Ovary (tissue), 9 donors: ENCODE results near the gene NUDT1. TPM values are rescaled to one million over a fixed set of nuclear protein-coding genes. Genes with fewer than 3 reads are reported as not detected.

Source experiments
- DNase-seq, 5 donors: peaks; one replicate each; pipeline ENCODE4 v3.0.0-alpha.2; 2019 to 2020
- H3K27ac ChIP-seq, 2 donors: fragments of 200-600 bp; one replicate each; pipeline versions ENCODE4 v1.5.1 to v1.8.0; 2019 to 2022
- H3K27me3 ChIP-seq: fragments of 200-600 bp; one replicate; pipeline ENCODE4 v1.8.0; 2022
- H3K36me3 ChIP-seq: fragments of 200-600 bp; sonication (generic); one replicate; pipeline ENCODE4 v1.5.1; 2019
- H3K4me1 ChIP-seq: one replicate; pipeline ENCODE4 v1.8.1; 2013; ENCODE audit warnings: mild to moderate bottlenecking, moderate library complexity; ENCODE audit not compliant: insufficient read depth
- H3K4me3 ChIP-seq: fragments of 200-600 bp; sonication (generic); one replicate; pipeline ENCODE4 v1.5.1; 2017
- H3K9me3 ChIP-seq, 2 donors: fragments of 200-600 bp in 1 of 2; sonication (generic) in 1 of 2; one replicate each; pipeline versions ENCODE4 v1.5.1 to v1.8.1; 2013 to 2019; ENCODE audit warnings: mild to moderate bottlenecking in 1 of 2, moderate library complexity in 1 of 2
- CTCF ChIP-seq, 3 donors: fragments of 450-650 bp in 2 of 3; fragments of 200-600 bp in 1 of 3; IDR thresholded peaks; one replicate each; pipeline versions ENCODE4 v1.5.1 to v1.8.0; 2016 to 2022; ENCODE audit warnings: antibody characterized with exemption in 3 of 3, mild to moderate bottlenecking in 1 of 3
- EP300 ChIP-seq: sonication (generic); formaldehyde crosslinking; IDR thresholded peaks from one replicate; pipeline ENCODE4 v1.6.1; 2017; ENCODE audit warnings: antibody characterized with exemption
- POLR2A ChIP-seq: fragments of 450-650 bp; IDR thresholded peaks from one replicate; pipeline ENCODE4 v1.6.1; 2017; ENCODE audit warnings: antibody characterized with exemption, mild to moderate bottlenecking, moderate library complexity
- WGBS, 3 donors: extraction: QIAGEN DNeasy Blood & Tissue Kit in 1 of 3; methylation state at CpG; one replicate each; pipeline versions ENCODE4 v1.1.5 to v1.1.7; 2013 to 2017; 5-methylcytosine and 5-hydroxymethylcytosine counted together
- intact Hi-C, 4 donors: fragments of 100-400 bp; cut with DNase I; formaldehyde crosslinking; loops; one replicate each; pipeline versions ENCODE4 v1.11.0 to v1.15.1; 2022 to 2023
- polyA plus RNA-seq, 2 donors: library from polyadenylated mRNA; stranded (reverse); fragments of 200-250 nt in 1 of 2; fragments of 350-450 nt in 1 of 2; fragmentation: Illumina TruSeq in 1 of 2; extraction: RNeasy Lipid Tissue Mini Kit (QIAGEN cat#74804) in 1 of 2; gene quantifications; one replicate each; pipeline ENCODE4 v1.2.3, GENCODE V29; 2013 to 2014
- total RNA-seq, 7 donors: library from RNA; depleted of rRNA in 2 of 7; stranded (reverse); fragments of >200 nt in 2 of 7; fragmentation: NEBNext Ultra II Directional in 3 of 7; extraction: Animal tissue kit (Norgen Biotek cat#: 25700) in 3 of 7; gene quantifications; one replicate each; pipeline versions ENCODE4 v1.1.0 to v1.2.4, GENCODE V29; 2016 to 2023
- donor health status: DM: no; HTN: no; CAD: no; lungs with moderate emphysema.
- donor health status: DM: no; HTN: no; CAD: no.
- donor health status: Bipolar disorder and iron deficiency.
- donor health status: DM: yes; HTN: yes; CAD: no.
- donor health status: DM: no; HTN: no; CAD: no.
- donor health status: DM: yes; HTN: yes; CAD: no.

NUDT1 gene
- total and polyA plus RNA-seq, 9 donors, result 2.3 to 15.6 (median 9.1) TPM

DNA sequence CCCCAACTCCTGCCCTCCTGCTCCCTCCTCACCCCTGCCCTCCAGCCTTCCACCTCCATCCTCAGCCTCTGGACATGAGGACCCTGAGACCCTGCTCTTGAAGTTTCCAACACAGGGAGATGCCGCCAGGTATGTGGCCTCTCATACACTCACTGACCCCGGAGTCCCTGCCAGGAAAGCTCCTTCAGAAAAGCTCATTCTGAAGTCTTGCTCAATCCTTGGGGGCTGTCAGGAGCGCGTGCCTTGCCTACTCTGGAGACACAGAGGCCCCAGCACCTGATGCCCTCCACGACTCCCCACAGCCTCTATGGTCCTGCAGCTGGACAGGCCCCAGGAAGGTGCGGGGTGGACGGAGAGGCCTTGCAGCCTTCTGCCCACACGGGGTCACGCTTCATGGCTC lies 11.0 kb downstream of the NUDT1 start:
- H3K36me3 ChIP-seq, result no peaks in the 10 kb centered on the region
- no peak overlapping the region for H3K4me3 ChIP-seq
- no peak for DNase-seq
- no peaks in the 10 kb centered on the region for H3K9me3 ChIP-seq
- H3K27ac ChIP-seq, result no peak overlapping the region
- TF ChIP-seq EP300 (no peak), CTCF (IDR thresholded peaks at IDR 0.05) (no peak), POLR2A (no peak)
- WGBS, 3 donors, result 81 to 89% (median 87%) methylated on average over 4 to 9 of the region's 9 CpGs
- no peaks in the 10 kb centered on the region for H3K4me1 ChIP-seq
- no peaks in the 10 kb centered on the region for H3K27me3 ChIP-seq
- intact Hi-C loops, result loop anchor here in 1 of 4 donors (10.0 kb wide), 1 partner anchor 92 kb away; no protein-coding TSS in a partner anchor

- intact Hi-C loops, result loop anchor here in 1 of 4 donors (10.0 kb wide), 1 partner anchor 91 kb away; no protein-coding TSS in a partner anchor
- DNase-seq, result no peak
- TF ChIP-seq CTCF (IDR thresholded peaks at IDR 0.05) (no peak), POLR2A (no peak), EP300 (no peak)
- H3K27me3 ChIP-seq, result no peaks in the 10 kb centered on the region
- H3K4me1 ChIP-seq, result no peaks in the 10 kb centered on the region
- H3K36me3 ChIP-seq, result no peaks in the 10 kb centered on the region
- H3K27ac ChIP-seq, result no peak overlapping the region
- 88 to 93% (median 93%) methylated on average over 30 to 32 of the region's 32 CpGs for WGBS, 3 donors
- H3K4me3 ChIP-seq, result no peak overlapping the region
- H3K9me3 ChIP-seq, result no peaks in the 10 kb centered on the region
Measured at GRCh38 chr7:2253525-2254244, 11.7 kb downstream of the NUDT1 start.

GRCh38 chr7:2254429-2255144 lies 12.6 kb downstream of the NUDT1 start:
- H3K27ac ChIP-seq, result no peak overlapping the region
- 88 to 91% (median 89%) methylated on average over 30 to 31 of the region's 31 CpGs for WGBS, 3 donors
- no peaks in the 10 kb centered on the region for H3K4me1 ChIP-seq
- no peak for DNase-seq
- no peaks in the 10 kb centered on the region for H3K9me3 ChIP-seq
- TF ChIP-seq CTCF (IDR thresholded peaks at IDR 0.05) (no peak), POLR2A (no peak), EP300 (no peak)
- H3K36me3 ChIP-seq, result no peaks in the 10 kb centered on the region
- no peaks in the 10 kb centered on the region for H3K27me3 ChIP-seq
- intact Hi-C loops, result loop anchor here in 1 of 4 donors (10.0 kb wide), 1 partner anchor 90 kb away; no protein-coding TSS in a partner anchor
- no peak overlapping the region for H3K4me3 ChIP-seq

GRCh38 chr7:2255145-2256139 lies 13.4 kb downstream of the NUDT1 start:
- no peak for DNase-seq
- no peaks in the 10 kb centered on the region for H3K4me1 ChIP-seq
- TF ChIP-seq POLR2A (no peak), EP300 (no peak), CTCF (IDR thresholded peaks at IDR 0.05) (no peak)
- H3K36me3 ChIP-seq, result no peaks in the 10 kb centered on the region
- no peak overlapping the region for H3K4me3 ChIP-seq
- H3K9me3 ChIP-seq, result no peaks in the 10 kb centered on the region
- intact Hi-C loops, result loop anchor here in 1 of 4 donors (10.0 kb wide), 1 partner anchor 89 kb away; no protein-coding TSS in a partner anchor
- no peak overlapping the region for H3K27ac ChIP-seq
- no peaks in the 10 kb centered on the region for H3K27me3 ChIP-seq
- 90 to 93% (median 91%) methylated on average over 30 to 33 of the region's 33 CpGs for WGBS, 3 donors
